GM23248 (cell line): ENCODE results near the gene GHRL.

ENCODE experiments used
- EZH2 ChIP-seq: fragments of 200-600 bp; sonication (generic); IDR thresholded peaks from 2 replicates; pipeline ENCODE4 v1.6.1; 2018; ENCODE audit warnings: antibody characterized with exemption, mild to moderate bottlenecking; ENCODE audit not compliant: insufficient read depth, poor library complexity, severe bottlenecking
- EZH2phosphoT487 ChIP-seq: fragments of 200-600 bp; sonication (generic); IDR thresholded peaks from 2 replicates; pipeline ENCODE4 v1.6.1; 2018; ENCODE audit warnings: antibody characterized with exemption, moderate library complexity, mild to moderate bottlenecking, low read depth; ENCODE audit not compliant: insufficient read depth

DNA sequence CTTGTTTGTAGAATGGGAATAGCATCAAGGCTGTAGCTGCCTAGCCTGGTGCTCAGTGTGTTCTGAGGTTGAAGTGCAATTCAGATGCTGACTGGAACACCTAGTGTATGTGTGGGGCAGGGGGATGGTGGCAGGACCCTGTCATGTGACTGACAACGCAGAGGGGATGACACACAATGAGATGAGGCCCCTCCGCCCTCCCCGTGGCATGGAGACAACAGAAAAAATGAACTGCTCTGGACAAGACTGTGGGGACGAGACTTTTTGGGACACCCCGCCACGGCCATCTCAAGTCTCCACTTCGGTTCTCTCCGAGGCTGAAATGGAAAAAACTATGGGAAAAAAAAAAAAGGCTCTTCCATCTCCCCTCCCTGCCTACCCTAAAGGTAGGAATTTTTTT is 38.6 kb upstream of the GHRL start:
- peak; percentile 31 for TF ChIP-seq EZH2
- TF ChIP-seq EZH2phosphoT487: no peak
